ENCODE measurements around the gene SCCPDH. TPM values are rescaled to one million over a fixed set of nuclear protein-coding genes. Genes with fewer than 3 reads are reported as not detected.

The SCCPDH gene
- total and polyA plus RNA-seq, 8 donors = 28.3 to 45.0 (median 42.5) TPM

GRCh38 chr1:246695136-246695535, 29.1 kb upstream of the SCCPDH start:
- no peak for ATAC-seq
- no peaks in the 10 kb centered on the region for H3K36me3 ChIP-seq
- no peak overlapping the region for H3K27ac ChIP-seq
- no peaks in the 10 kb centered on the region for H3K27me3 ChIP-seq
- TF ChIP-seq, protein P1, sequence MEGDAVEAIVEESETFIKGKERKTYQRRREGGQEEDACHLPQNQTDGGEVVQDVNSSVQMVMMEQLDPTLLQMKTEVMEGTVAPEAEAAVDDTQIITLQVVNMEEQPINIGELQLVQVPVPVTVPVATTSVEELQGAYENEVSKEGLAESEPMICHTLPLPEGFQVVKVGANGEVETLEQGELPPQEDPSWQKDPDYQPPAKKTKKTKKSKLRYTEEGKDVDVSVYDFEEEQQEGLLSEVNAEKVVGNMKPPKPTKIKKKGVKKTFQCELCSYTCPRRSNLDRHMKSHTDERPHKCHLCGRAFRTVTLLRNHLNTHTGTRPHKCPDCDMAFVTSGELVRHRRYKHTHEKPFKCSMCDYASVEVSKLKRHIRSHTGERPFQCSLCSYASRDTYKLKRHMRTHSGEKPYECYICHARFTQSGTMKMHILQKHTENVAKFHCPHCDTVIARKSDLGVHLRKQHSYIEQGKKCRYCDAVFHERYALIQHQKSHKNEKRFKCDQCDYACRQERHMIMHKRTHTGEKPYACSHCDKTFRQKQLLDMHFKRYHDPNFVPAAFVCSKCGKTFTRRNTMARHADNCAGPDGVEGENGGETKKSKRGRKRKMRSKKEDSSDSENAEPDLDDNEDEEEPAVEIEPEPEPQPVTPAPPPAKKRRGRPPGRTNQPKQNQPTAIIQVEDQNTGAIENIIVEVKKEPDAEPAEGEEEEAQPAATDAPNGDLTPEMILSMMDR (IDR thresholded peaks at IDR 0.05) = no peak
- DNase-seq = no peak
- H3K9me3 ChIP-seq = peaks cover 0 to 5% of the 10 kb centered on the region in 2 donors
- intact Hi-C loops (cut with DNase I) = loop anchor here in 1 of 2 donors (5.0 kb wide), 1 partner anchor 198 kb away; no protein-coding TSS in a partner anchor
- no peak overlapping the region for H3K4me3 ChIP-seq
- peaks cover 5 to 14% of the 10 kb centered on the region in 2 donors for H3K4me1 ChIP-seq

- ATAC-seq = no peak
- no peaks in the 10 kb centered on the region for H3K36me3 ChIP-seq
- DNase-seq = no peak
- no peak overlapping the region for H3K27ac ChIP-seq
- intact Hi-C loops (cut with DNase I) = loop anchor here in 1 of 2 donors (5.0 kb wide), 1 partner anchor 198 kb away; no protein-coding TSS in a partner anchor
- H3K27me3 ChIP-seq = no peaks in the 10 kb centered on the region
- peaks cover 5 to 14% of the 10 kb centered on the region in 2 donors for H3K4me1 ChIP-seq
- H3K4me3 ChIP-seq = no peak overlapping the region
- TF ChIP-seq, protein P1 (IDR thresholded peaks at IDR 0.05) = no peak
- H3K9me3 ChIP-seq = peaks cover 0 to 5% of the 10 kb centered on the region in 2 donors
These were observed 28.5 kb upstream of the SCCPDH start for GRCh38 chr1:246695666-246696065.

DNA sequence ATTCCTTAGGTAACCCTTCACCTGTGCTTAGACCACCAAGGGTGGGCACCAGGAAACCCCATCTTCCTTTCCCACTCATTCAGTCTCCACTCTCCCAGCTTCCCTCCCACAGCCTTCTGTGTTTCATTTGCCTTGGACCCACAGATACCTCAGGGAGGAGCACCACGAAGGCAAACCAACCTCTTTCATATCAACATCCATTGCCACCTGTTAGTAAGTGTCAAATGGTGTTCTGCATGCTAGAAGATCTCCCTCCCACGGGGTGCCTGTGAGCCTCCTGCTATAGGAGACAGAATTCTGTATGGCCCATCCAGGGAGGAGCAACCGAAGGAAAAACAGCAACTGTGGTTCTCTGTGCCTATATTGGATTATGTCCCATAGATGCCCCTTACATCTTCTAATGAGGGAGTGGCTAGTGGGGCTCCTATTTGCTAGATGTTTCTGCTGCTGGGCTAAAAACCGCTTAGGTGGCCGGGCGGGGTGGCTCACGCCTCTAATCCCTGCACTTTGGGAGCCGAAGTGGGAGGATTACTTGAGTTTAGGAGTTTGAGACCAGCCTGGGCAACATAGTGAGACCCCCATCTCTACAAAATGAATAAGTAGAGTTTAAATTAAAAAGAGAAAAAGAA, 25.6 kb upstream of the SCCPDH start:
- ATAC-seq = no peak
- Histone ChIP-seq H3K4me3 (peak overlapping the region; percentile 10 to 24), H3K4me1 (peaks cover 5 to 17% of the 10 kb centered on the region in 2 donors), H3K9me3 (peaks cover 0 to 5% of the 10 kb centered on the region in 2 donors), H3K27me3 (no peaks in the 10 kb centered on the region), H3K27ac (peak overlapping the region in 1 of 2 donors; percentile 37), H3K36me3 (no peaks in the 10 kb centered on the region)
- no peak for DNase-seq
- intact Hi-C loops (cut with DNase I) = loop anchor here in 1 of 2 donors (5.0 kb wide), 1 partner anchor 201 kb away; no protein-coding TSS in a partner anchor
- TF ChIP-seq, protein P1 (IDR thresholded peaks at IDR 0.05) = no peak

DNA sequence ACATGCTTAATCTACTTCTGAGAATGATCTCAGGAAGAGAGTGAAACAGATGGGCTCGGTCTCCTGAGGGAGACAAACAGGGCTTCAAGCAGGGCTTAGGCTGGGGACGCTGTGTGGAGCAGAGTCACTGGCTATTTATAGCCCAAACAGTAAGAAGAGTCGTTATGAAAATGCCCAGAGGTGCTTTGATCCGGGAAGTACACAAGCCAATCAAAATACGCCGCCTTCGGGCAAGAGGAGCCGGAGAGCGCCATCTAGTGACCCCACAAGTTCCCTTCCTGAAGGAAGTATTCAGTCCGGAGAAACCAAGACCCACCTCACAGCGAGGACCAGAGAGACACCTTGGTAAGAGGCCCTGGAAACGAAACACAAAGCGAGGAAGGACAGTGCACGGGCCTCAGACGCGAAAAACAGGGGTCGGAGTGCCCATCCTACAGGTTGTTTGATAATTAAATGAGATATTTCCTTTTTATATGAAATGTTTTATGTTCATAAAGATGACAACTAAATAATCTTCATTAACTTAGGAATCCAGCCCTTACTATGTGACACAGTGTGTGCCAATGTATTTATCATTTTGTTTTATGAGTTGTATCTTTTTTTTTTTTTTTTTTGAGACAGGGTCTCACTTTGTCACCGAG, 25.0 kb upstream of the SCCPDH start:
- Histone ChIP-seq H3K4me1 (peaks cover 5 to 23% of the 10 kb centered on the region in 2 donors), H3K36me3 (no peaks in the 10 kb centered on the region), H3K27me3 (no peaks in the 10 kb centered on the region), H3K27ac (peak overlapping the region in 1 of 2 donors; percentile 37), H3K4me3 (peak overlapping the region; percentile 10 to 24), H3K9me3 (peaks cover 0 to 2% of the 10 kb centered on the region in 2 donors)
- TF ChIP-seq, protein P1 (IDR thresholded peaks at IDR 0.05) = peak; percentile 83 to 84
- intact Hi-C loops (cut with DNase I) = loop anchor here in 1 of 2 donors (5.0 kb wide), 1 partner anchor 202 kb away; no protein-coding TSS in a partner anchor
- ATAC-seq (peak; percentile 96), DNase-seq (peak; percentile 75 to 89 (median 86))

GRCh38 chr1:246703581-246703980, 20.6 kb upstream of the SCCPDH start:
- no peak overlapping the region for H3K27ac ChIP-seq
- ATAC-seq (no peak), DNase-seq (no peak)
- intact Hi-C loops (cut with DNase I) = no loop called here
- no peaks in the 10 kb centered on the region for H3K27me3 ChIP-seq
- TF ChIP-seq, protein P1 (IDR thresholded peaks at IDR 0.05) = no peak
- no peaks in the 10 kb centered on the region for H3K36me3 ChIP-seq
- no peak overlapping the region for H3K4me3 ChIP-seq
- no peaks in the 10 kb centered on the region for H3K9me3 ChIP-seq
- H3K4me1 ChIP-seq = peaks cover 4 to 36% of the 10 kb centered on the region in 2 donors

Measured in left lung (tissue), 10 donors.